ENCODE measurements around the gene SMIM41.

GRCh38 chr12:52087961-52088820, 8.7 kb downstream of the SMIM41 start:
- TF ChIP-seq CTCF (IDR thresholded peaks at IDR 0.05) (no peak), ZFX (IDR thresholded peaks at IDR 0.05; ENCODE audit: borderline replicate concordance) (no peak)

Measured in 22Rv1 (cell line).